Measurements from ENCODE around the gene FOLH1.
"Not testable (repeated sequence)": the region's sequence is repeated elsewhere in the genome, so short reads cannot be mapped to it uniquely, and the experiment has no call there.

GRCh38 chr11:49196002-49196401, 12.4 kb downstream of the FOLH1 start:
- TF ChIP-seq SP1 (CRISPR knock-in tag; conservative IDR thresholded peaks at IDR 0.05); NR2C2 (CRISPR knock-in tag; IDR thresholded peaks at IDR 0.05); CBFB (CRISPR knock-in tag; IDR thresholded peaks at IDR 0.05; ENCODE audit: low read depth); NR3C1 (CRISPR knock-in tag; conservative IDR thresholded peaks at IDR 0.05; ENCODE audit: low read depth): not testable (repeated sequence)
- TF ChIP-seq, protein P1, sequence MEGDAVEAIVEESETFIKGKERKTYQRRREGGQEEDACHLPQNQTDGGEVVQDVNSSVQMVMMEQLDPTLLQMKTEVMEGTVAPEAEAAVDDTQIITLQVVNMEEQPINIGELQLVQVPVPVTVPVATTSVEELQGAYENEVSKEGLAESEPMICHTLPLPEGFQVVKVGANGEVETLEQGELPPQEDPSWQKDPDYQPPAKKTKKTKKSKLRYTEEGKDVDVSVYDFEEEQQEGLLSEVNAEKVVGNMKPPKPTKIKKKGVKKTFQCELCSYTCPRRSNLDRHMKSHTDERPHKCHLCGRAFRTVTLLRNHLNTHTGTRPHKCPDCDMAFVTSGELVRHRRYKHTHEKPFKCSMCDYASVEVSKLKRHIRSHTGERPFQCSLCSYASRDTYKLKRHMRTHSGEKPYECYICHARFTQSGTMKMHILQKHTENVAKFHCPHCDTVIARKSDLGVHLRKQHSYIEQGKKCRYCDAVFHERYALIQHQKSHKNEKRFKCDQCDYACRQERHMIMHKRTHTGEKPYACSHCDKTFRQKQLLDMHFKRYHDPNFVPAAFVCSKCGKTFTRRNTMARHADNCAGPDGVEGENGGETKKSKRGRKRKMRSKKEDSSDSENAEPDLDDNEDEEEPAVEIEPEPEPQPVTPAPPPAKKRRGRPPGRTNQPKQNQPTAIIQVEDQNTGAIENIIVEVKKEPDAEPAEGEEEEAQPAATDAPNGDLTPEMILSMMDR (IDR thresholded peaks at IDR 0.05), result not testable (repeated sequence)

All from WTC11 (cell line).